Bone marrow (tissue), 2 donors: ENCODE data around the gene INPP4B.

Experiments used
- DNase-seq, 2 donors: peaks; one replicate each; lab custom pipeline; 2025; lab: John Stamatoyannopoulos, UW

INPP4B gene

GRCh38 chr4:142846108-142846728, at the start of gene INPP4B:
INPP4B (minus strand) TSS chr4:142846301.
- peak; percentile 28 to 63 for DNase-seq

GRCh38 chr4:142893012-142893411, 46.9 kb upstream of the INPP4B start:
- DNase-seq: no peak

GRCh38 chr4:142886566-142886965, 40.5 kb upstream of the INPP4B start:
- DNase-seq: no peak

- DNase-seq: no peak
Measured at GRCh38 chr4:142883040-142883832, 37.1 kb upstream of the INPP4B start.

GRCh38 chr4:142882159-142882558, 36.1 kb upstream of the INPP4B start:
- DNase-seq: no peak

- no peak for DNase-seq
Measured at GRCh38 chr4:142881331-142881730, 35.2 kb upstream of the INPP4B start.

GRCh38 chr4:142875117-142875516, 29.0 kb upstream of the INPP4B start:
- no peak for DNase-seq

GRCh38 chr4:142874684-142875083, 28.6 kb upstream of the INPP4B start:
- DNase-seq: no peak

- DNase-seq: no peak
Measured at GRCh38 chr4:142866685-142867084, 20.6 kb upstream of the INPP4B start.

GRCh38 chr4:142861351-142861750, 15.2 kb upstream of the INPP4B start:
- peak in 1 of 2 donors; percentile 54 for DNase-seq

GRCh38 chr4:142858965-142859364, 12.9 kb upstream of the INPP4B start:
- no peak for DNase-seq

- DNase-seq: no peak
Measured at GRCh38 chr4:142858446-142858845, 12.3 kb upstream of the INPP4B start.

GRCh38 chr4:142856576-142856975, 10.5 kb upstream of the INPP4B start:
- no peak for DNase-seq

GRCh38 chr4:142850478-142850877, 4.4 kb upstream of the INPP4B start:
- no peak for DNase-seq

- peak in 1 of 2 donors; percentile 56 for DNase-seq
Measured at GRCh38 chr4:142846729-142847596, 862 bp upstream of the INPP4B start.

- peak in 1 of 2 donors; percentile 11 for DNase-seq
Measured at GRCh38 chr4:142845293-142846107, 601 bp downstream of the INPP4B start.

GRCh38 chr4:142844782-142845181, 1.3 kb downstream of the INPP4B start:
- peak in 1 of 2 donors; percentile 20 for DNase-seq

GRCh38 chr4:142840516-142841123, 5.5 kb downstream of the INPP4B start:
- peak in 1 of 2 donors; percentile 33 for DNase-seq

- DNase-seq: no peak
Measured at GRCh38 chr4:142838778-142839177, 7.3 kb downstream of the INPP4B start.

- no peak for DNase-seq
Measured at GRCh38 chr4:142832022-142832421, 14.1 kb downstream of the INPP4B start.
